ENCODE data around the gene RNF13. TPM values are rescaled to one million over a fixed set of nuclear protein-coding genes. Genes with fewer than 3 reads are reported as not detected.
"Not testable (repeated sequence)": the region's sequence is repeated elsewhere in the genome, so short reads cannot be mapped to it uniquely, and the experiment has no call there.

The RNF13 gene
- total RNA-seq, 1 donor from 2014 or later = 93.3 TPM

DNA sequence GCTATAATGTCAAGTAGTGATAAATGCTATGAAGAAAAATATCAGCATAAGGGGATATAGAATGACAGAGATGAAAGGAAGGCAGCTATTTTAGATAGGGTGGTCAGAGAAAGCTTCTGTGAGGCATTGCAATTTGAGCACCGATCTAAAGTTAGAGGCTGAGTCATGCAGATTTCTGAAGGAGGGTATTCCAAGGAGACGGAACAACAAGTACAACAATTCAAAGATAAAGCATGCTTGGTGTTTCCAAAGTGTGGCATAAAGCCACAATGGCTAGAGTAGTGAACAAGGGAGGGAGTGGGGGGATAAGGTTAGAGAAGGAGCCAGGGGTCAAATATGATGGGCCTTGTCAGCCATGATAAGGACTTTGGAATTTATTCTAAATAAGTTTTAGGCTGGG is 85.8 kb downstream of the RNF13 start:
- DNase-seq (ENCODE audit: low spot score) = no peak

- DNase-seq (ENCODE audit: low spot score) = no peak
Measured at GRCh38 chr3:149900322-149900721, 87.3 kb downstream of the RNF13 start.

GRCh38 chr3:149901770-149902169 is 88.8 kb downstream of the RNF13 start:
- no peak for DNase-seq (ENCODE audit: low spot score)

DNA sequence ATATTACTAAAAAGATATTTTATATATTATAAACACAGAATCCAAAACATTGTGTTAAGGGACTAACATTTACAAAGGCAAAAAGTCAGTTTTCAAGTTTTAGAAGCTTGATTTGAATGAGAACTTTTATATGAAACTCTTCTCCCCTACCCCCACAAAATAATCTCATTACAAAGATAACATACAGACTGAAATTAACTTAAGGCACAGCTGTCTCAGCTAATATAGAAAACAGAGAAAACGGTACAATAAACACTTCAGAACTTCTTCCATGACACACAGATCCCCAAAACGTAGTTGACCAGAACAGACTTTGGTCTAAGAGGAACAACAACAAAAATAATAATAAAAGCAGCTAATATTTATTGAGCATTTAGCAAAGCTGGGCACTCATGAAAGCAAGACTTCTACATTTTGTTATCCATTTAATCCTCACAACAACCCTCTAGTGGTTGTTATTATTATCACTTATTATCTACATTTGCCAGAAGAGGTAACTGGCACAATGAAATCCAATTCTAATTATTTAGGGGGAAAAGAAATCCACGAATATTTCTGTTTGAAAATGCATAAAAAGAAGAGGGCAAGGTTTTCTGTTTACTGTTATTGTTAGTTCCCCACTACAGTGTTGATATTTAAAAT is 89.6 kb downstream of the RNF13 start:
- no peak for DNase-seq (ENCODE audit: low spot score)

GRCh38 chr3:149906036-149906435 is 93.0 kb downstream of the RNF13 start:
- DNase-seq (ENCODE audit: low spot score) = no peak

GRCh38 chr3:149908424-149908957 is 95.5 kb downstream of the RNF13 start:
- DNase-seq (ENCODE audit: low spot score) = no peak

DNA sequence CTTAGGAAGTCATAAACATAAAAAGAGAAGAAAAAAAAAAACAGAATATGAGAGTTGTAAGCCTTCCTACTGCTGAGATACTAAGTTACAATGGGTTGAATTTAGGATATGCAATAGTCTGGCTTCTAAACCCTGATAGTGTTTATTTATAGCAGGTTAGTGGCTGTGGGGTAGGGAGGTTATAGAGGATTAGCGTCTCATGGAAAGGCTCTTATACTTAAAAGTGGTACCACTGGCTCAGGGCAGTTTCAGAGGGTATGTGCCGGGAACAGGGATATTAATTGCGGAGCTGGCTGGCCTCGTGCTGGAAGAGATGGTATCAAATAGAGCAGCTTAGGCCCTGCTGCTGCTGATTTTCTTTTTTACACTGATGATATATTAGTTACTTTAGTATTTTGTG is 96.9 kb downstream of the RNF13 start:
- no peak for DNase-seq (ENCODE audit: low spot score)

DNA sequence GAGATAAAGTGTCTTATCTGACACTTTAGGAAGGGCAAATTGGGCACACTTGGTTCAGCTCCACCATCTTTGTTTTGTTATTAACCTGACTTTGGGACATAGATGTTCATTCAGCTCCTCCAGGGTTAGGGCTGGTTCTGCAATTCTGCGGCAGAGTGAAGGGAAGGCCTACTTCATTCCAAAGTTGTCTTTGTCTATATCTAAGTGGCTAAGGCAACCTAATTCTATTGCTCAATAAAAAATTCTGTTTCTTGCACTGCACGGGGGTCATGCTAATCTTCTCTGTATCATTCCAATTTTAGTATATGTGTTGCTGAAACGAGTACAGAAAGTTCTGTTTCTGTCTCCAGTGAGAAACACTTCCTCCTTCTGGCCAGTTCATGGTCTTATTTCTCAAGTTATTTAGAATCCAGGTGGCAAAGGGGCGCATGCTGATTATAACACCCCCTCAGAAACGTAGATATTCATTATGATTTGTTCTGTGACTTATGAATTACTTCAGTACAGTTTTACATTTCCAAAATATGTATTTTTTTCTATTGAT is 104.2 kb downstream of the RNF13 start:
- no peak for DNase-seq (ENCODE audit: low spot score)

- no peak for DNase-seq (ENCODE audit: low spot score)
Measured at GRCh38 chr3:149919509-149919908, 106.5 kb downstream of the RNF13 start.

DNA sequence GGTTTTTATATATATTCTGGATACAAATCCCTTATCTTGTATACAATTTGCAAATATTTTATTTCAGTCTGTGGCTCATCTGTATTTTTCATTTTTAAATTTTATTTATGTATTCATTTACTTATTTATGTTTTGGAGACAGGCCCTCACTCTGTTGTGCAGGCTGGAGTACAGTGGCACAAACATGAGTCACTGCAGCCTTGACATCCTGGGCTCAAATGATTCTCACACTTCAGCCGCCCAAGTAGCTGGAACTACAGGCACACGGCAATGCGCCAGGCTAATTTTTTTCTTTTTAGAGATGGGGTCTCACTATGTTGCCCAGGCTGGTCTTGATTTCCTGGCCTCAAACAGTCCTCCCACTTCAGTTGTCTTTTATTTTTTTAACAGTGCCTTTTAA is 107.1 kb downstream of the RNF13 start:
- no peak for DNase-seq (ENCODE audit: low spot score)

DNA sequence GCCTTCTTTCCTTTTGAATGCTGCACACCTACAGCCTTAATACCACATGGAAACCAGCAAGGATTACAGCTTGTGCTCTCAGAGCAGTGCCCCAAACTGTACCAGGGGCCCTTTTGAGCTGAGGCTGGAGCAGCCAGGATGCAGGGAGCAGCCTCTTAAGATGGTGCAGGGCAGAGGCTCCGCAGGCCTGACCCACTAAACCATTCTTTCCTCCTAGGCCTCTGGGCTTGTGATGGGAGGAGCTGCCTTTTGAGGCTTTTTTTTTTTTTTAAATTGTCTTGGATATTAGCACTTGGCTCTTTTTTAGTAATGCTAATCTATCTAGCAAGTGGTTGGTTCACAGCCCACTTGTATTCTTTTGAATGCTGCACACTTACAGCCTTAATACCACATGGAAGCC is 120.0 kb downstream of the RNF13 start:
- no peak for DNase-seq (ENCODE audit: low spot score)

DNA sequence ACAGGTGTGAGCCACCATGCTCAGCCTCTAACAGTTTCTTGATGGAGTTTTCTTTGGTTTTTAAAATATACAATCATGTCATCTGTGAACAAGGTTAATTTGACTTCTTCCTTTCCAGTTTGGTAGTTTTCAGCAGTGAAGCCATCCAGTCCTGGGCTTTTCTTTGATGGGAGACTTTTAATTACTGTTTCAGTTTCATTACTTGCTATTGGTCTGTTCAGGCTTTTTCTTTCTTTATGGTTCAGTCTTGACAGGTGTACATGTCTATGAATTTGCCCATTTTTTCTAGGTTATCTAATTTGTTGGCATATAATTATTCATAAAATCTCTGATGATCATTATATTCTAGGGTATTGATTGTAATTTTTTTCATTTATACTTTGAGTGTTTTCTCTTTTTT is 120.8 kb downstream of the RNF13 start:
- DNase-seq (ENCODE audit: low spot score) = no peak

- DNase-seq (ENCODE audit: low spot score) = no peak
Measured at GRCh38 chr3:149934524-149934923, 121.5 kb downstream of the RNF13 start.

DNA sequence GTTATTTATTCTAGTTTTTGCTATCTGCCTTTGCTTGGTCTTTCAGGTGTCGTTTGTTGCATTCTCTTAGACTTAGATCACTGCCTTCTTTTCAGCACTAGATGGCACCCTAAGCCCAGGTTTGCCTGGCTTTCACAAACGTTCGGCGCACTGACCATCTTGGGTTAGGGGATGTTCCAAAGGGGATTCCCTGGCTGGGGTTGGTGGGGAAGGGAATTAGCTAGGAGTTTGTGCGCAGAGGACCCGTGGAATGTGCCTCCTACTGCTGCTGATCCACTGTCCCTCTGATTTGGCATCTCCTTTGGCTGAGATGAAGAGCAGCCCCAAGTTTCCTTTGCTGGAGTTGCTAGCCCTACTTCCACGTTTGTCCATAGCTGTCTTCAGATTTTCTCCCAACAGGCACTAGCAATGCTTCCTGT is 123.8 kb downstream of the RNF13 start:
- DNase-seq (ENCODE audit: low spot score) = no peak

DNA sequence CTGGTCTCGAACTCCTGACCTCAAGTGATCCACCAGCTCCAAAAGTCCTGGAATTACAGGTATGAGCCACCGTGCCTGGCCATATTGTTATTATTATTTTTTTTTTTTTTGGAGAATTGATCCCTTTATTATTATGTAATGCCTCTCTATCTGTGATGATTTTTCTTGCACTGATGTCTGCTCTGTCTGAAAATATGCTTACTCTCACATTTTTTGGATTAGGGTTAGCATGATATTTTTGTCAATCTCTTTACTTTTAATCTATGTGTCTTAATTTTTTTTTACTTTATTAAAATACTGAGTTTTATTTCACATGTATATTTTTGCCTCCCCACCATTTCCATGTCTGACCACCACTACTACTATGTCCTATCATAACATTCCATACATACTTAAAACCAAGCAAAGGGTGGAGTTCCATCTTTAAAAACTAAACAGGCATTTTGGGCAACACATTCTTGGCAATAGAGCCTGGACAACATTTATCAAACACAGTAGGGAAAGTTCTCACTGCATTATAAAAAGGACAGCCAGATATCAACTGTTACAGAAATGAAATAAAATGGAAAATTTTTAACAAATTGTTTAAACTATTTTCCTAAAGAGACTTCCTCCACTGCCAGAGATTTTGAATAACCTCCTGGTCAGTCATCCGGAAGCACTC is 125.5 kb downstream of the RNF13 start:
- DNase-seq (ENCODE audit: low spot score) = not testable (repeated sequence)

DNA sequence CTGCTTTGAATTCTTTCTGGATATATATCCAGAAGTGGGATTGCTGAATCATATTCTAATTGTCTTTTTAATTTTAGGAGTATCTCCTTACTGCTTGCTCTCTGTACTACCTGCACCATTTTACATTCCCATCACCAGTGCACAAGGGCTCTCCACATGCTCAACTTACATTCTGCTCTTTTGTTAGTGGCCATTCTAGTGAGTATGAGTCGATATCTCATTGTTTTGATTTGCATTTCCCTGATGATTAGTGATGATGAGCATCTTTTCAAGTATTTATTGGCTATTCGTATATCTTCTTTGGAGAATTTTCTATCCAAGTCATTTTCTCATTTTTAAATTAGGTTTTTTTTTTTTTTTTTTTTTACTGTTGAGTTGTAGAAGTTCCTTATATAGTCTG is 128.2 kb downstream of the RNF13 start:
- no peak for DNase-seq (ENCODE audit: low spot score)

DNA sequence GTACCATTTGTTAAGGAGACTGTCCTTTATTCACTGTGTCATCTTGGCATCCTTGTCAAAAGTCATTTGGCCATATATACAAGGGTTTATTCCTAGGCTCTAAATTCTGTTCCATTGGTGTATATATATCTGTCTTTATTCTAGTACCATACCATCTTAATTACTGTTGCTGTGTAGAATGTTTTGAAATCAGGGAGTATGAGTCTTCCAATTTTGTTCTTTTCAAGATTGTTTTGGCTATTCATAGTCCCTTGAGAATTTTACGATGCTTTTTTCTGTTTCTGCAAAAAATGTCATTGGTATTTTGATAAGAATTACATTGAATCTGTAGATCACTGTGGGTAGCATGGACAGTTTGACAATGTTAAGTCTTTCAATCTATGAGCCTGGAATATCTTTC is 128.9 kb downstream of the RNF13 start:
- no peak for DNase-seq (ENCODE audit: low spot score)

- no peak for DNase-seq (ENCODE audit: low spot score)
Measured at GRCh38 chr3:149942409-149942808, 129.4 kb downstream of the RNF13 start.

DNA sequence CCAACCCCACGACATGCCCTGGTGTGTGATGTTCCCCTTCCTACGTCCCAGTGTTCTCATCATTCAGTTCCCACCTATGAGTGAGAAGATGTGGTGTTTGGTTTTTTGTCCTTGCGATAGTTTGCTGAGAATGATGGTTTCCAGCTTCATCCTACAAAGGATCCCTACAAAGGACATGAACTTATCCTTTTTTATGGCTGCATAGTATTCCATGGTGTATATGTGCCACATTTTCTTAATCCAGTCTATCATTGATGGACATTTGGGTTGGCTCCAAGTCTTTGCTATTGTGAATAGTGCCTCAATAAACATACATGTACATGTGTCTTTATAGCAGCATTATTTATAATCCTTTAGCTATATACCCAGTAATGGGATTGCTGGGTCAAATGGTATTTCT is 131.0 kb downstream of the RNF13 start:
- not testable (repeated sequence) for DNase-seq (ENCODE audit: low spot score)

- DNase-seq (ENCODE audit: low spot score) = no peak
Measured at GRCh38 chr3:149947231-149947630, 134.2 kb downstream of the RNF13 start.

DNA sequence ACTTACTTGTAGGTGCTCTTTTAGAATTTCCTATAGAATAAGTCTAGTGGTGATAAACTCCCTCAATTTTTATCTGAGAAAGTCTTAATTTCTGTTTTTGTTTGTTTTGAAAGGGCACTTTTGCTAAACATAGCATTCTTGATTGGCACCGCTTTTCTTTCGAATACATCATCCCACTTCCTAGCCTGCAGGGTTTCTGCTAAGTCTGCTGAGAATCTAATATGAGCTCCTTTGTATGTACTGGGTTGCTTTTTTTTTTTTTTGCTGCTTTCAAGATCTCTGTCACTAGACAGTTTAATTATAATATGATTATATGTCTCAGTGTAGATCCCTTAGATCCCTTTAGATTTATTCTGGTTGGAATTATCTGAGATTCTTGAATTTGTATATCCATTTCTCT is 136.2 kb downstream of the RNF13 start:
- no peak for DNase-seq (ENCODE audit: low spot score)

GRCh38 chr3:149954812-149955211 is 141.8 kb downstream of the RNF13 start:
- no peak for DNase-seq (ENCODE audit: low spot score)

DNA sequence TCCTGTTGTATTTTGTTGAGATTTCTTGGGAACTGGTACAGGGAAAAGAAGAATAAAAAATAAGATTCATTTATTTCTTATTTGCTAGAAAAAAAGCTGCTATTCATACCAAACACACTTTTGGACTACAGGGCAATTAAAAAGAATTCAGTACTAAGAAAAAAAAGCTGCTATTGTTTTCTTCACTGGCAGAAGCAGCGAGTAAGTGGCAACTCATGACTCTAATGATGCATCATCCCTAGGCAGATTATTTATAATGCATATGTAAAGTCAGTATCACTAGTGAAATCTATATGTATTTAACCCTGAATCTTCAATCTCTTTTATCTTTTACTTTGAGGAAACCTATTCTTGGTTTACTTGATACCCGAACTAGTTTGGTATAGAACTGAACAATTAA is 142.4 kb downstream of the RNF13 start:
- no peak for DNase-seq (ENCODE audit: low spot score)

Measured in ureter (tissue), 1 donor.